Fibroblast of peridontal ligament (primary cell): ENCODE results near the gene SLC26A8.
A peak's percentile ranks its signal among the peaks of the same experiment; 100 is the strongest.

Source experiments
- DNase-seq: peaks from one replicate; pipeline ENCODE4 v3.0.0-alpha.2; 2010; ENCODE audit errors: extremely low read depth

SLC26A8 gene, protein sequence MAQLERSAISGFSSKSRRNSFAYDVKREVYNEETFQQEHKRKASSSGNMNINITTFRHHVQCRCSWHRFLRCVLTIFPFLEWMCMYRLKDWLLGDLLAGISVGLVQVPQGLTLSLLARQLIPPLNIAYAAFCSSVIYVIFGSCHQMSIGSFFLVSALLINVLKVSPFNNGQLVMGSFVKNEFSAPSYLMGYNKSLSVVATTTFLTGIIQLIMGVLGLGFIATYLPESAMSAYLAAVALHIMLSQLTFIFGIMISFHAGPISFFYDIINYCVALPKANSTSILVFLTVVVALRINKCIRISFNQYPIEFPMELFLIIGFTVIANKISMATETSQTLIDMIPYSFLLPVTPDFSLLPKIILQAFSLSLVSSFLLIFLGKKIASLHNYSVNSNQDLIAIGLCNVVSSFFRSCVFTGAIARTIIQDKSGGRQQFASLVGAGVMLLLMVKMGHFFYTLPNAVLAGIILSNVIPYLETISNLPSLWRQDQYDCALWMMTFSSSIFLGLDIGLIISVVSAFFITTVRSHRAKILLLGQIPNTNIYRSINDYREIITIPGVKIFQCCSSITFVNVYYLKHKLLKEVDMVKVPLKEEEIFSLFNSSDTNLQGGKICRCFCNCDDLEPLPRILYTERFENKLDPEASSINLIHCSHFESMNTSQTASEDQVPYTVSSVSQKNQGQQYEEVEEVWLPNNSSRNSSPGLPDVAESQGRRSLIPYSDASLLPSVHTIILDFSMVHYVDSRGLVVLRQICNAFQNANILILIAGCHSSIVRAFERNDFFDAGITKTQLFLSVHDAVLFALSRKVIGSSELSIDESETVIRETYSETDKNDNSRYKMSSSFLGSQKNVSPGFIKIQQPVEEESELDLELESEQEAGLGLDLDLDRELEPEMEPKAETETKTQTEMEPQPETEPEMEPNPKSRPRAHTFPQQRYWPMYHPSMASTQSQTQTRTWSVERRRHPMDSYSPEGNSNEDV

GRCh38 chr6:36023996-36024795, at the start of gene SLC26A8:
Gene SLC26A8 (minus strand): TSS chr6:36024641. CDS start chr6:36019707, 4,934 bp downstream.
- DNase-seq: no peak

GRCh38 chr6:36073587-36073986, 49.1 kb upstream of the SLC26A8 start:
- DNase-seq: no peak

DNA sequence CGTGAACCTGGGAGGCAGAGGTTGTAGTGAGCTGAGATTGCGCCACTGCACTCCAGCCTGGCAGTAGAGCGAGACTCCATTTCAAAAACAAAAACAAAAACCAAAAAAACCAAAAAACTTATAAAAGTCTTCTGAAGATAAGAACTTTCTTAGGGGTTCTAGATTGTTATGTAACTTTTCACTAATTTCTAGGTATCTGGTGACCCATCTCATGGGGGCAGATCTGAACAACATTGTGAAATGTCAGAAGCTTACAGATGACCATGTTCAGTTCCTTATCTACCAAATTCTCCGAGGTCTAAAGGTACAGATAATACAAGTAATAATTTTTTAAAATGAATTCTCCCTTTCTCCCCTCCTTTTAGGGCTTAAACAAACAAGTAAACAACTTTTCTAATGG, 48.2 kb upstream of the SLC26A8 start:
- DNase-seq: no peak

DNA sequence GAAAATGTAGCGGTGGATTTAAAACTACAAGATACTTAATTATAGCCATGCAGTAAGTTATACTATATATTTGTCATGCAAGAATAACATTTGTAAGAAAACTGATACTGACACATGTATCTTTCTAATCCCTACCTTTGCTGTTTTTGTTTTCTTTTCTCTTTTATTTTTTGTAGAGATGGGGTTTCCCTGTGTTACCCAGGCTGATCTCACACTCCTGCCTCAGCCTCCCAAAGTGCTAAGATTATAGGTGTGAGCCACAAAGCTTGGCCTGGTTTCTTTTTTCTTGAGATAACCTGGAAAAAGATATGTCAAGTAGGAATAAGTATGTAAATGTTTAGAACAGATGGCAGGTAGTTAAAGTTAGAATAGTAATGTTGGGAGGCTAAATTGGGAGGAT, 47.3 kb upstream of the SLC26A8 start:
- DNase-seq: no peak

DNA sequence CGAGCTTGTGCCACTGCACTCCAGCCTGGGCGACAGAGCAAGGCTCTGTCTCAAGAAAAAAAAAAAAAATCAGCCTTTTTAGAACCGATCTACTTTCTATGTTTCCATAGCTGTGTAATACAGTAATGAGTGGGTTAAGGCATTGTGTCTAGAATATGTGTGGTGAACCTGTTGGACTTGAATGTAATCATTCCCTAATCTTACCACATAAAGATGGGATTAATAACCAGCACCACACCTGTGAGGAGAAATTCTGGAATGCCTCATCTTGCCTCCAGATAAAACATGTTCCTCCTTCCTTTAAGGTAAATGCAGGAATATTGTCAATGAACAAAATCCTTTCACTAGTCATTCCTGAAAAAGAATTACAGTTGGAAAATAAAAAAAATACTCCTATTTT, 46.8 kb upstream of the SLC26A8 start:
- DNase-seq: no peak

DNA sequence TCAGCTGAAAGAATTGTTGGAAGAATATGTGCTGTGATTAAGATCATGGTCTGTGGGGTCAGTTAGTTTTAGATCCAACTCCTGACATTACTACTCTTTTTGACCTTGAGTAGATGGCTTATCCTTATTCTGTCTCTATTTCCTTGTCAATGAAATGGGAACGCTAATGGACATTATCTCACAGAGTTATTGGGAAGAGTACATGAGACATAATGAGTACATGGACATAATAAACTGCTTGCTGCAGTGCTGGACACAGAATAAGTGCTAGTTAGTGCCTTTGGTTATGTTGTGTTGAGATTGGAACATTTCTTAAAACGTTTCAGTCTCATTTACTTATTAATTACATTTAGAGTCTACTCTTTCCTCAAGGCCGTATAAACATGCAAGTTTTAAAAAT, 45.8 kb upstream of the SLC26A8 start:
- DNase-seq: no peak

DNA sequence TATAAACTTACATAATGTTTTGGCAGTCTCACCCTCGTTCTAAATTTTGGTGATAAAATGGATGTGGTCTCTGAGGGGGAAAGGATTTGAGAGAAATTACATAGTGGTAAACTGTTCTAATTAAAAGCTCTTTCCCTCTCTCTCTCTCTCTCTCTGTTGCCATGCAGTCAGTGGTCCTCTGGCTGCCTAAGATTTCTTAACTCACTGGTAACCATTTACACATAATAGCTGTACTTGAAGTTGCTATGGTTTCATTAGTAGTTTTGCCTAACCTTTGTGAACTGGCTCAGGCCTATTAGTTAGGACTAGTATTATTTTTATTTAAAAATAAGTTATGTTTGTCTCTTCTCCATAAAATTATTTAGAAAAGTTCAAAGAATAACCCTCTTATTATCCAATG, 45.1 kb upstream of the SLC26A8 start:
- DNase-seq: no peak

GRCh38 chr6:36068586-36068985, 44.1 kb upstream of the SLC26A8 start:
- DNase-seq: no peak

- DNase-seq: no peak
Measured at GRCh38 chr6:36068012-36068392, 43.6 kb upstream of the SLC26A8 start.

- DNase-seq: peak; percentile 54
Measured at GRCh38 chr6:36067374-36068011, 43.1 kb upstream of the SLC26A8 start.

DNA sequence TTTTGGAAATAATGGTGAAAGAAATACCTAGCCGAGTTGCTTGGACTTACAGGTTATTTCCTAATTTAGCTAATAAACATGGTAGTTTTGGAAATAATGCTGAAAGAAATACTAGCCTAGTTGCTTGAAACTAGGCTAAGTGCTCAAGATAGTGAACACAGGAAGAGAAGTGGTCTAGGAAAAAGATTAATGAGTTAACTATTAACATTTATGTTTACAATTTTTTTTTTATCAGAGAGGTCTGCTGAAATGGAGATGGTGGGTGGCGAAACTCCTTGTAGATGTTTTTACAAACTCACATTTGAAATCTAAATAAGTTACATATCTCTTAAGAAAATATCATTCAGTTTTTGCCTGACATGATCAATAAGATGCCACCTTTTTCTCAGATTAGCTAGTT, 42.4 kb upstream of the SLC26A8 start:
- DNase-seq: no peak

DNA sequence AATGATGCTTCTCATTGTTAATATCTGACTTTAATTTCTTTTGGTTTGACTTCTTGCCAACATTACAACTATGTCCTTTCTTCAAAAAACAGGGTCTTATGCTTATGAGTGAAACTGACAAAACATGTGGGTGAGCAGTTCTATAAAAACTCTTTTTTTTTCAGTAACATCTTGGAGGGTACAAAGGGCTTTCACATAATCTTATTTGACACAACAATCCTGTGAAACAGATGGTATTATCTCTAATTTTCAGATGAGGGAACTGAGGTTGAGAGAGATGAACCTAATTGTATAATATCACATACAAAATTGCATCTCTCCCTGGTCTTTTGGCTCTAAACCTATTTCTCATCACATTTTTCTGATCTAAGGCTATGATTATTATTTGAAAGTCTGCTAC, 41.5 kb upstream of the SLC26A8 start:
- no peak for DNase-seq

DNA sequence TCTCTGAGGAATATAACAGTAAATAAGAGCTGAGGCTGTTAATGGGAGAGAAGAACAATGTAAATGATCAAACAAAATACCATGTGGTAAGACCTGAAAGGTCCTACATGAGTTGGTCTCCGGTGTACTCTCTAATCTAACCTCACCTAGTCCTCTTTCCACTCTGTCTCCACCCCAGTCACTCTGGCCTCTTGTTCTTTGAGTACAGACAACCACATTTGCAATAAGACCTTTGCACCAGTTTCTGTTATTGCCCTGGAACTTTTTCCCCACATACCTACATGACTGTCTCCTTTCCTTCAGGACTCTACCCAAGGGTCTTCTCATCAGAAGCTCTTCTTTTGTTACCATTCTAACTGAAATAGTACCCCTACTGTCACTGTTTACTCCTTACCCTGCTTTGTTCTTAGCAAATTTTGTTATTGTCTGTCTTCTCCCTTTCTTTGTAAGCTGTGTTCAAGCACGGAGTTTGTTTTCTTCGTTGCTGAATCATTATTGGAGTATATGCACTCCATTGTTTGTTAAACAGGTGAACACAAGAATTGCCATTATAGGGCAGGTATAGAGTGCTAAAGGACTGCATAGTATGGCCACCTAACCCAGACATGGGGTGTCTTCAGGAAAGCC, 40.4 kb upstream of the SLC26A8 start:
- DNase-seq: no peak

DNA sequence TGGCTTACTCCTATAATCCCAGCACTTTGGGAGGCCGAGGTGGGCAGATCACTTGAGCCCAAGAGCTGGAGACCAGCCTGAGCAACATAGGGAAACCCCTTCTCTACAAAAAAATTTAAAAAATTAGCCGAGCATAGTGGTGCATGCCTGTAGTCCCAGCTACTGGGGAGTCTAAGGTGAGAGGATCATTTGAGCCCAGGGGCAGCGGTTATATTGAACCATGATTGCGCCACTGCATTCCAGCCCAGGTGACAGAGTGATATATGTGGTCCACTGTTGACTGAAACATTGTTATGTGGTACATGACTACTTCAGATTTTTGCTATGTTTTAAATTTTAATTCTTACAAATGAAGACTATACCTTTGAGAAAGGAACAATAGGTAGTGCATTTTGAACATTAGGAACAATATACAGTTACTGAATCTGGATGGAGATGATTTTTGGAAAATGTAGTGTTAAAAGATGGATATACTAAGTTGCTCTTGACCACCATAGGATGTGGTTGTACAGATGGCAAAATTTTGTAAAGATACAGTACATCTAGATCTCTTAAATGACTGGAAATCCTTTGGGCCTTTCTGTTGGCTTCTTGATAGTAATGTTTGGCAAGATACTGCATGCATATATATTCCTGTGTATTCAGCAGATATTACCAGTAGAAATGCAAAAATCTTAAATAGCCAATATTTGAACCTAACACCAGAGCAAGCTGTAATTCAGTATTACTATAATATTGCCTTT, 39.0 kb upstream of the SLC26A8 start:
- DNase-seq: no peak

DNA sequence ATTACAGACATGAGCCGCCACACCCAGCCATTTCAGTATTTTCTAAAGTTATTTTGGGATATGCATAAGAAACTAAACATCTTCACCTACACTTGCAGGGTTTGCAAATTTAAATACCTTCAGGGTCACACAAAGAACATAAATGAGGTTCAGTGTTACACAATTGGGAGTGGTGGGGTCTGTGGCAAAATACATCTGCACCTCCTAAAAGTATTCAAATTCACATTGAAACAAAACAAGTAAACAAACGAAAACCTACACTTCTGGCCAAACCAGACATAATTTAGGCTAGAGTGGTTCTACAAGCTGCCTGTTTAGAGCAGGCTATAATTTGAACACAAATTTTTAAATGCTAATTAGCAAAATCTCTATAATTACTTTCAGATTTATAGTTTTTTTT, 37.8 kb upstream of the SLC26A8 start:
- DNase-seq: no peak

DNA sequence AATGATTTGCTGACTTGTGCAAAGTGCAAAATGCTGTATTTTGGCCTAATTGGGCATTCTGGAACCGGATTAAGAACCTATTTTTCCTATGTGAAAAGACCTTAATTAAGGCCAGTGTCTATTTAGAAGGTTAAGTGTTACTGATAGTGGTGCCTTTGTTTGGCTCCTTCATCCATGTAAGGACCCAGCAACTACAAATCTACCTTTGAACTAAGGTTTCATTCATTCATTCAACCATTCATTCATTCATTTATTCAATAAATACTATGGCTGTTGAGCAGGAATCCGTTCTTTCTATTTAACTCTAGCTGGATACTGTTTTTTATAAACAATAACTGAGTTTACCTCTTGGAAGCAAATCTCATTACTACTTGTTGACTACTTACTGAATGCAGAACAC, 36.8 kb upstream of the SLC26A8 start:
- no peak for DNase-seq

GRCh38 chr6:36056178-36056577, 31.7 kb upstream of the SLC26A8 start:
- DNase-seq: no peak

DNA sequence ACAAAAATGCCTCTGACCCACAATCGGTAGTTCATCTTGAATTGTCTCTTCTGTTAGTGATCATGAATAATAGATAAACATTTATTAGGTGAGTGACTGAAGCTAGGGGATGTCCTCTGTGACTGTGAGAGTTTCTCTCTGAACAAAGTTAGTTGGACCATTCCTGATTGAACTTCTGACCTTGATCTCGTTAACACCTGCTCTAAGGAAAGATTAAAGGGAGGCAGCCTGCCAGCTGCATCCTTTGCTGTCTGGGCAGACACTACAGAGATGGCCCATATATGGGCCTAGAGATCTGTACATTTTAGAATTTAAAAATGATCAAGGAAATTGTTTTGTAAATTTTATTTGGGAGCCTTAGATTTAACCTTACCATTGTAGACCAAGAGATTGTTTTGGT, 30.5 kb upstream of the SLC26A8 start:
- DNase-seq: no peak

DNA sequence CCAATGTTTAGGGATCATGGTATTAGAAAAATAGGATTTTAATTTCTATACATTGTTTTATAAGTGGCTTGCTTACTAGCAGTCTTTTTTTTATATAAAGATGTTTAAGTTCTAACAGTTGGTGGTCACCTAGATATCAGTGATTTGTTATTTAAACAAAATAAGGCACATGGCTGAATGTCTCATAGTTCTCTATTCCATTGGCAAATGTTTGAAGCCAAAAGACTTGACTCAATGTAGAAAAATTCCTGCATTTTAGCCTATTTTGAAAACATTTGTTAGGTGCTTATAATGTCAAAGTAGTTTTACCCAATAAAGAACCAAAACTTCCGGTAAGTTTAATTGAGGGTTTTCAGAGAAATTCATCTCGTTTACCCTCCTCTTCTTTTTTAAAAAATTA, 30.0 kb upstream of the SLC26A8 start:
- DNase-seq: peak; percentile 28

DNA sequence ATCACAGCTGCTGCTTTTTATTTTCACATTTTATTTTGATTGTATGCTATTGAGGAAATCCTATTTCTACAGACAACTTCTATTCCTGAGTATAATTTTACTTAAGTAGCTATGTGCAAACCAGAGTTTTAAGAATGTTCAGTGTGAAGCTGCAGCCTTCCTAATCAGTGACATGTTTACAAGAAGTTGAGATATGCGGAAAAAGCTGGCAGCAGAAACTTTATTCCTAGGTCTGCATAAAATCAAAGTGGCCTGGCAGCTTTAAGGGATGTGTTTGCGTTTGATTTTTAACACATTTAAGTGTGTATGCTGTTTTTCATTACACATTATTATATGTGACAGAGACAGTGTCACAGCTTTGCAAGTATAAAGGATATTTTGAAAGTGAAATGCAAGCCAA, 29.4 kb upstream of the SLC26A8 start:
- no peak for DNase-seq
